Astrocyte of the cerebellum (primary cell): ENCODE measurements around the gene HAND1.

Experiments used
- DNase-seq: peaks from one replicate; pipeline ENCODE4 v3.0.0-alpha.2; 2011; ENCODE audit warnings: low read depth
- H3K4me3 ChIP-seq: 2 replicates; pipeline ENCODE4 v1.5.1; 2011; ENCODE audit warnings: mild to moderate bottlenecking, low read depth, low read length, moderate library complexity
- CTCF ChIP-seq: IDR thresholded peaks from 2 replicates; pipeline ENCODE4 v1.5.1; 2012; ENCODE audit warnings: low read length, low read depth, moderate library complexity, mild to moderate bottlenecking; ENCODE audit errors: missing control alignments
- in situ Hi-C: cut with HindIII; loops from 2 replicates; pipeline ENCODE4 v1.10.0; 2017; ENCODE audit warnings: low sequenced_read_pairs

Gene HAND1

GRCh38 chr5:154508114-154508513 lies 30.1 kb upstream of the HAND1 start:
- no peak for DNase-seq
- no peak overlapping the region for H3K4me3 ChIP-seq
- TF ChIP-seq CTCF: no peak
- in situ Hi-C loops: no loop called here

GRCh38 chr5:154506716-154507080 lies 28.7 kb upstream of the HAND1 start:
- in situ Hi-C loops: no loop called here
- no peak for DNase-seq
- no peak for TF ChIP-seq CTCF
- no peak overlapping the region for H3K4me3 ChIP-seq

DNA sequence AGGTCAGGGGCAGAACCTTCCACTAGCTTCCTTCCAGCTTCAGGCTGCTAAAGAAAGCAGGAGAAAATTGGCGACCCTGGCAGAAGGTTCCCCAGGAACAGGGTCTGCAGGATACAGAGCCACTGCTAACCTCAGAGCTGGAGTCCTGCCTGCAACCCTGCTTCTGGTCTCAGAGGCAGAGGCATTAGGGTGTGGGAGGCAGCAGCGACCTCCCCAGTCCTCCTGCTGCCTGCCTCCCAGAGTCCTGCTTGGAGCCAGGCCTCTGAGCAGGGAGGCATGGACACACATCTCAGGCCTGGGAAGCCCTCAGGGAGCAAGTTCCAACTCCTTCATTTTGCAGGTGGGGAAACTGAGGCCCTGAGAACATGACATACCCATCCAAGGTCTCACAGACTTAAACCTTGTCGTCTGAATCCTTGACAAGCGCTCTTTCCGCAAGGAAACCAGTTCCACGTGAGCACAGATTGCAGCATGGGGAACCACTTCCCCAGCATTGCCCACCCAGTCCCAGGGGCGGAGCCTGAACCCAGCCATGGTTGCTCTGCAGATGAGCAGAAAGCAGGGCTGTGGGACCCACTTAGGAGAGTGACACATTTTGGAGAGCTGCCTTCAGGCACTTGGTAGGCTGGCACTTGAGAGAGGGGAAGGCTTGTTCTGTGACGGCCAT lies 28.2 kb upstream of the HAND1 start:
- no peak for TF ChIP-seq CTCF
- no peak overlapping the region for H3K4me3 ChIP-seq
- in situ Hi-C loops: no loop called here
- DNase-seq: no peak

GRCh38 chr5:154505567-154505966 lies 27.5 kb upstream of the HAND1 start:
- H3K4me3 ChIP-seq: no peak overlapping the region
- TF ChIP-seq CTCF: no peak
- no peak for DNase-seq
- in situ Hi-C loops: no loop called here

- no peak for TF ChIP-seq CTCF
- no peak overlapping the region for H3K4me3 ChIP-seq
- DNase-seq: no peak
- in situ Hi-C loops: no loop called here
Measured at GRCh38 chr5:154503698-154504039, 25.6 kb upstream of the HAND1 start.

- H3K4me3 ChIP-seq: no peak overlapping the region
- no peak for DNase-seq
- no peak for TF ChIP-seq CTCF
- in situ Hi-C loops: no loop called here
Measured at GRCh38 chr5:154502180-154502579, 24.2 kb upstream of the HAND1 start.

GRCh38 chr5:154501566-154501965 lies 23.5 kb upstream of the HAND1 start:
- in situ Hi-C loops: no loop called here
- DNase-seq: no peak
- no peak for TF ChIP-seq CTCF
- H3K4me3 ChIP-seq: no peak overlapping the region
